HL-60 (cell line): ENCODE results near the gene TTC32.

Experiments used
- DNase-seq, 2 experiments: peaks; one replicate each; pipeline ENCODE4 v3.0.0-alpha.2; 2010 to 2020; ENCODE audit warnings: low read depth in 1 of 2, low spot score in 1 of 2
- H3K27ac ChIP-seq: fragments of 250-450 bp; sonication (Bioruptor Pico); replicated peaks from 2 replicates; pipeline ENCODE4 v1.5.1; 2020; ENCODE audit warnings: mild to moderate bottlenecking, moderate library complexity
- H3K27me3 ChIP-seq: fragments of 250-450 bp; sonication (Bioruptor Pico); 2 replicates; pipeline ENCODE4 v1.5.1; 2021; ENCODE audit warnings: mild to moderate bottlenecking, moderate library complexity; ENCODE audit not compliant: insufficient read depth, poor library complexity, severe bottlenecking
- H3K4me3 ChIP-seq: replicated peaks from 2 replicates; pipeline ENCODE4 v1.5.1; 2011; ENCODE audit warnings: mild to moderate bottlenecking, control low read depth, low read length; ENCODE audit not compliant: insufficient read depth
- GABPA ChIP-seq: IDR thresholded peaks from 2 replicates; pipeline ENCODE4 v1.6.1; 2012; ENCODE audit warnings: low read depth
- POLR2AphosphoS5 ChIP-seq: IDR thresholded peaks from 2 replicates; pipeline ENCODE4 v1.6.1; 2012; ENCODE audit warnings: low read depth
- REST ChIP-seq: IDR thresholded peaks from 2 replicates; pipeline ENCODE4 v1.6.1; 2012; ENCODE audit warnings: low read depth; ENCODE audit not compliant: insufficient replicate concordance
- SPI1 ChIP-seq: IDR thresholded peaks from 2 replicates; pipeline ENCODE4 v1.6.1; 2012; ENCODE audit warnings: low read depth, mild to moderate bottlenecking, borderline replicate concordance
- TF ChIP-seq, protein P1 (sequence below): IDR thresholded peaks from one replicate; pipeline ENCODE4 v1.5.1; 2011; ENCODE audit warnings: low read length, control low read depth, inconsistent platforms; ENCODE audit not compliant: insufficient read depth

TTC32 gene

GRCh38 chr2:19847486-19847885 is 54.3 kb downstream of the TTC32 start:
- no peak for TF ChIP-seq GABPA
- no peak for TF ChIP-seq POLR2AphosphoS5
- TF ChIP-seq REST, result no peak
- TF ChIP-seq, protein P1, sequence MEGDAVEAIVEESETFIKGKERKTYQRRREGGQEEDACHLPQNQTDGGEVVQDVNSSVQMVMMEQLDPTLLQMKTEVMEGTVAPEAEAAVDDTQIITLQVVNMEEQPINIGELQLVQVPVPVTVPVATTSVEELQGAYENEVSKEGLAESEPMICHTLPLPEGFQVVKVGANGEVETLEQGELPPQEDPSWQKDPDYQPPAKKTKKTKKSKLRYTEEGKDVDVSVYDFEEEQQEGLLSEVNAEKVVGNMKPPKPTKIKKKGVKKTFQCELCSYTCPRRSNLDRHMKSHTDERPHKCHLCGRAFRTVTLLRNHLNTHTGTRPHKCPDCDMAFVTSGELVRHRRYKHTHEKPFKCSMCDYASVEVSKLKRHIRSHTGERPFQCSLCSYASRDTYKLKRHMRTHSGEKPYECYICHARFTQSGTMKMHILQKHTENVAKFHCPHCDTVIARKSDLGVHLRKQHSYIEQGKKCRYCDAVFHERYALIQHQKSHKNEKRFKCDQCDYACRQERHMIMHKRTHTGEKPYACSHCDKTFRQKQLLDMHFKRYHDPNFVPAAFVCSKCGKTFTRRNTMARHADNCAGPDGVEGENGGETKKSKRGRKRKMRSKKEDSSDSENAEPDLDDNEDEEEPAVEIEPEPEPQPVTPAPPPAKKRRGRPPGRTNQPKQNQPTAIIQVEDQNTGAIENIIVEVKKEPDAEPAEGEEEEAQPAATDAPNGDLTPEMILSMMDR, result no peak
- TF ChIP-seq SPI1, result no peak
- DNase-seq, result no peak
- Histone ChIP-seq H3K27me3 (no peaks in the 10 kb centered on the region), H3K4me3 (no peak overlapping the region), H3K27ac (no peak overlapping the region)
